Measurements from ENCODE around the gene TBC1D20.

DNA sequence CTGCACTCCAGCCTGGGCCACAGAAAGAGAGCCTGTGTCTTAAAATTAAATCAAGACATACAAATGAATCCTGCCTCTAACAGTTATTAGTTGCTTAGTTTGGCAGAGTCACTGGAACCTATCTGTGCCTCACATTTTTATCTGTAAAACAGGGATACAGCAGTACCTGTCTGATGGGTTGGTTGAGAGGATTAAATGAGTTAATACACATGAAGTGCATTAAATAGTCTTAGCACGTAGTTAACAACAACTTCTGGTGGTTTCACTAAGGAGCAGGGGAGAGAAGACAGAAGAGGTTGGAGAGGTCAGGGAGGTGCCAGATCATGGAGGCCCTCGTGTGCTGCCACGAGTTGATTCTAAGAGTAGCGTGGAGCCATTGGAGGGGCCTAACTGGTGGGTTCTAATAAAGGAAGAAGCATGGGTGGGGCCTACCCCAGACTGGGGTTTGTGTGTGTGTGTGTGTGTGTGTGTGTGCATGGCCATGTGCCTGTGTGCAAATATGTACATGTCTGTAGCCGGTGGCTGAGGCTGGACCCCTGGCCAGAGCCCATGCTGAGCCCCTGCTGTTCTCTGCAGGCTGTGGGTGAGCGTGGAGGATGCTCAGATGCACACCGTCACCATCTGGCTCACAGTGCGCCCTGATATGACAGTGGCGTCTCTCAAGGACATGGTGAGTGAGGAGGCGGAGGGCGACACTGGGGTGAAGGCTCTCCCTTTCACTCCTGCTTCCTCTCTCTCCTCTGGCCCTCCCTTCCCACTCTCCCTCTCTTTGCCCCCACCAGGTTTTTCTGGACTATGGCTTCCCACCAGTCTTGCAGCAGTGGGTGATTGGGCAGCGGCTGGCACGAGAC lies 45.2 kb downstream of the TBC1D20 start:
- TF ChIP-seq, protein P1, sequence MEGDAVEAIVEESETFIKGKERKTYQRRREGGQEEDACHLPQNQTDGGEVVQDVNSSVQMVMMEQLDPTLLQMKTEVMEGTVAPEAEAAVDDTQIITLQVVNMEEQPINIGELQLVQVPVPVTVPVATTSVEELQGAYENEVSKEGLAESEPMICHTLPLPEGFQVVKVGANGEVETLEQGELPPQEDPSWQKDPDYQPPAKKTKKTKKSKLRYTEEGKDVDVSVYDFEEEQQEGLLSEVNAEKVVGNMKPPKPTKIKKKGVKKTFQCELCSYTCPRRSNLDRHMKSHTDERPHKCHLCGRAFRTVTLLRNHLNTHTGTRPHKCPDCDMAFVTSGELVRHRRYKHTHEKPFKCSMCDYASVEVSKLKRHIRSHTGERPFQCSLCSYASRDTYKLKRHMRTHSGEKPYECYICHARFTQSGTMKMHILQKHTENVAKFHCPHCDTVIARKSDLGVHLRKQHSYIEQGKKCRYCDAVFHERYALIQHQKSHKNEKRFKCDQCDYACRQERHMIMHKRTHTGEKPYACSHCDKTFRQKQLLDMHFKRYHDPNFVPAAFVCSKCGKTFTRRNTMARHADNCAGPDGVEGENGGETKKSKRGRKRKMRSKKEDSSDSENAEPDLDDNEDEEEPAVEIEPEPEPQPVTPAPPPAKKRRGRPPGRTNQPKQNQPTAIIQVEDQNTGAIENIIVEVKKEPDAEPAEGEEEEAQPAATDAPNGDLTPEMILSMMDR (IDR thresholded peaks at IDR 0.05) = no peak
- no peak for TF ChIP-seq ZFX (IDR thresholded peaks at IDR 0.05; ENCODE audit: borderline replicate concordance)

Measured in 22Rv1 (cell line).